HG02798 (cell line): ENCODE results near the gene SCP2.

ENCODE experiments used
- ATAC-seq: cut with Tn5 transposase; IDR thresholded peaks from one replicate; pipeline ENCODE4 v1.9.1; 2021; ENCODE audit warnings: mild to moderate bottlenecking; ENCODE audit not compliant: unreplicated experiment, poor library complexity

The SCP2 gene

GRCh38 chr1:53063744-53064515 is 136.9 kb downstream of the SCP2 start:
- ATAC-seq = no peak

- ATAC-seq = no peak
These were observed 138.3 kb downstream of the SCP2 start for GRCh38 chr1:53065391-53065790.

GRCh38 chr1:53066488-53066887 is 139.4 kb downstream of the SCP2 start:
- no peak for ATAC-seq

GRCh38 chr1:53066891-53067738 is 140.0 kb downstream of the SCP2 start:
- no peak for ATAC-seq

GRCh38 chr1:53067886-53068285 is 140.8 kb downstream of the SCP2 start:
- ATAC-seq = no peak

GRCh38 chr1:53068314-53069099 is 141.4 kb downstream of the SCP2 start:
- no peak for ATAC-seq

- ATAC-seq = no peak
These were observed 142.2 kb downstream of the SCP2 start for GRCh38 chr1:53069265-53069662.

GRCh38 chr1:53069663-53070327 is 142.7 kb downstream of the SCP2 start:
- ATAC-seq = no peak

- no peak for ATAC-seq
These were observed 143.5 kb downstream of the SCP2 start for GRCh38 chr1:53070621-53071020.

GRCh38 chr1:53071167-53071865 is 144.2 kb downstream of the SCP2 start:
- no peak for ATAC-seq

- ATAC-seq = no peak
These were observed 144.8 kb downstream of the SCP2 start for GRCh38 chr1:53071915-53072314.

GRCh38 chr1:53073287-53073686 is 146.2 kb downstream of the SCP2 start:
- ATAC-seq = no peak

GRCh38 chr1:53073868-53074311 is 146.8 kb downstream of the SCP2 start:
- ATAC-seq = no peak

GRCh38 chr1:53074313-53075154 is 147.5 kb downstream of the SCP2 start:
- no peak for ATAC-seq

GRCh38 chr1:53075206-53075605 is 148.1 kb downstream of the SCP2 start:
- no peak for ATAC-seq

- ATAC-seq = no peak
These were observed 148.7 kb downstream of the SCP2 start for GRCh38 chr1:53075761-53076163.

GRCh38 chr1:53076165-53076564 is 149.1 kb downstream of the SCP2 start:
- ATAC-seq = no peak

- ATAC-seq = no peak
These were observed 149.9 kb downstream of the SCP2 start for GRCh38 chr1:53076721-53077598.
